Measurements from ENCODE around the gene MTHFR.

- TF ChIP-seq CTCF (IDR thresholded peaks at IDR 0.05), result no peak
- no peak for TF ChIP-seq EP300 (IDR thresholded peaks at IDR 0.05)
- no peak for TF ChIP-seq POLR2AphosphoS5 (IDR thresholded peaks at IDR 0.05)
Measured at GRCh38 chr1:11788549-11789053, 17.2 kb downstream of the MTHFR start.

All from gastroesophageal sphincter (tissue), 3 donors.